ENCODE data around the gene PSMD4.

- no peak for TF ChIP-seq CTCF (IDR thresholded peaks at IDR 0.05; ENCODE audit: low read depth, low read length)
- no peak for TF ChIP-seq EZH2phosphoT487 (IDR thresholded peaks at IDR 0.05; ENCODE audit: low read depth)
Measured at GRCh38 chr1:151286619-151287340, 32.2 kb downstream of the PSMD4 start.
